HepG2 (cell line): ENCODE data around the gene TEK. TPM values are rescaled to one million over a fixed set of nuclear protein-coding genes. Genes with fewer than 3 reads are reported as not detected.
A peak's percentile ranks its signal among the peaks of the same experiment; 100 is the strongest.

Source experiments
- ATAC-seq: fragments of 200-7000 bp; cut with Tn5 transposase; 3 replicates; pipeline ENCODE4 v1.9.1; 2020; ENCODE audit warnings: mild to moderate bottlenecking, moderate library complexity
- Bru-seq: library from RNA; stranded (reverse); fragments of 400-500 nt; gene quantifications from one replicate; lab custom pipeline; 2021; lab: Mats Ljungman, UMichigan
- BruChase-seq, 2 experiments: library from RNA; stranded (reverse); fragments of 400-500 nt; gene quantifications; one replicate each; lab custom pipeline; 2021; lab: Mats Ljungman, UMichigan
- BruUV-seq: library from RNA; stranded (reverse); fragments of 400-500 nt; replicated peaks from 2 replicates; lab custom pipeline; 2021; lab: Mats Ljungman, UMichigan
- CTCF ChIA-PET: fragments of 300-600 bp; formaldehyde crosslinking; extraction: SDS; loops from one replicate; lab custom pipeline; 2021; ENCODE audit warnings: low total read pairs, inconsistent platforms, low intra/inter-chr PET ratio; lab: Yijun Ruan, JAX
- POLR2A ChIA-PET: fragments of 350-600 bp; sonication (Branson Sonifier 250); formaldehyde crosslinking; loops from one replicate; lab custom pipeline; 2020; ENCODE audit warnings: antibody characterized with exemption, inconsistent platforms; lab: Yijun Ruan, JAX
- DNase-seq: peaks from one replicate; pipeline ENCODE4 v3.0.0-alpha.2; 2015; ENCODE audit warnings: low spot score
- FAIRE-seq: peaks from 3 replicates; lab custom pipeline; 2011; peaks lifted over from hg19 to GRCh38; lab: Jason Lieb, UNC
- H2AFZ ChIP-seq: one replicate; pipeline ENCODE4 v1.6.1; 2011; ENCODE audit warnings: low read length, inconsistent platforms
- H3K27ac ChIP-seq: fragments of 300-600 bp; 3 replicates; pipeline ENCODE4 v1.8.0; 2011; ENCODE audit warnings: mixed run types, mild to moderate bottlenecking, mixed read lengths, low read length, inconsistent platforms; ENCODE audit not compliant: insufficient read depth; ENCODE audit errors: extremely low read length
- H3K27me3 ChIP-seq, 2 experiments: fragments of 200-600 bp in 1 of 2; 2 replicates in 1 of 2; 3 replicates in 1 of 2; pipeline versions ENCODE4 v1.6.0 to v1.8.0; 2011; ENCODE audit warnings: low read length in 2 of 2, mild to moderate bottlenecking in 2 of 2, moderate library complexity in 2 of 2, inconsistent platforms in 1 of 2; ENCODE audit not compliant: insufficient read depth in 2 of 2, control insufficient read depth in 1 of 2
- H3K36me3 ChIP-seq, 2 experiments: fragments of 200-600 bp in 1 of 2; replicated peaks in 1 of 2; 2 replicates in 1 of 2; 3 replicates in 1 of 2; pipeline versions ENCODE4 v1.5.1 to v1.8.0; 2011; ENCODE audit warnings: low read length in 2 of 2, inconsistent platforms in 1 of 2; ENCODE audit not compliant: insufficient read depth in 2 of 2, control insufficient read depth in 1 of 2
- H3K4me1 ChIP-seq: 2 replicates; pipeline ENCODE4 v1.5.1; 2012; ENCODE audit warnings: low read length, inconsistent platforms; ENCODE audit not compliant: insufficient read depth
- H3K4me2 ChIP-seq: 2 replicates; pipeline ENCODE4 v1.6.0; 2011; ENCODE audit warnings: low read depth, low read length, inconsistent platforms
- H3K4me3 ChIP-seq, 3 experiments: fragments of 200-600 bp in 1 of 3; sonication (generic), shearing (Covaris generic) in 1 of 3; replicated peaks in 1 of 3; 2 replicates each; pipeline ENCODE4 v1.5.1; 2011 to 2016; ENCODE audit warnings: low read length in 3 of 3, inconsistent platforms in 2 of 3, low read depth in 2 of 3, mild to moderate bottlenecking in 2 of 3, control low read depth in 1 of 3, mixed read lengths in 1 of 3; ENCODE audit not compliant: insufficient read depth in 1 of 3
- H3K79me2 ChIP-seq: one replicate; pipeline ENCODE4 v1.6.1; 2011; ENCODE audit warnings: low read length, inconsistent platforms; ENCODE audit not compliant: insufficient read depth
- H3K9ac ChIP-seq: 2 replicates; pipeline ENCODE4 v1.6.0; 2011; ENCODE audit warnings: mild to moderate bottlenecking, low read depth, low read length, inconsistent platforms; ENCODE audit not compliant: insufficient read depth
- H3K9me3 ChIP-seq: 2 replicates; pipeline ENCODE4 v1.5.1; 2012; ENCODE audit warnings: mild to moderate bottlenecking, low read length
- H4K20me1 ChIP-seq: 2 replicates; pipeline ENCODE4 v1.6.0; 2011; ENCODE audit warnings: inconsistent platforms, mild to moderate bottlenecking, low read length, moderate library complexity; ENCODE audit not compliant: insufficient read depth
- DR1 ChIP-seq: sonication (generic); formaldehyde crosslinking; IDR thresholded peaks from 2 replicates; pipeline ENCODE4 v1.8.0; 2021; ENCODE audit warnings: mild to moderate bottlenecking, missing genetic modification reagents, inconsistent platforms
- KDM3A ChIP-seq: IDR thresholded peaks from 2 replicates; pipeline ENCODE4 v1.6.1; 2018; ENCODE audit warnings: low read depth, missing compliant biosample characterization
- NFKB2 ChIP-seq: sonication (generic); formaldehyde crosslinking; IDR thresholded peaks from 2 replicates; pipeline ENCODE4 v1.4.0; 2020; ENCODE audit warnings: missing genetic modification reagents, borderline replicate concordance
- NR2F2 ChIP-seq: IDR thresholded peaks from 2 replicates; pipeline ENCODE4 v1.6.1; 2012; ENCODE audit warnings: low read depth, inconsistent platforms, borderline replicate concordance
- SATB2 ChIP-seq: sonication (generic); formaldehyde crosslinking; IDR thresholded peaks from 2 replicates; pipeline ENCODE4 v1.5.0; 2020; ENCODE audit warnings: missing genetic modification reagents
- TCF12 ChIP-seq, 2 experiments: fragments of 450-650 bp in 1 of 2; sonication (generic) in 1 of 2; formaldehyde crosslinking in 1 of 2; IDR thresholded peaks; 2 replicates each; pipeline versions ENCODE4 v1.6.1 to v1.8.0; 2017 to 2022; ENCODE audit warnings: antibody characterized with exemption in 1 of 2, mild to moderate bottlenecking in 1 of 2, missing genetic modification reagents in 1 of 2, moderate library complexity in 1 of 2
- ZNF230 ChIP-seq: sonication (generic); formaldehyde crosslinking; IDR thresholded peaks from 2 replicates; pipeline ENCODE4 v1.4.0; 2020; ENCODE audit warnings: mild to moderate bottlenecking, missing genetic modification reagents
- ZNF572 ChIP-seq: sonication (generic); formaldehyde crosslinking; IDR thresholded peaks from 2 replicates; pipeline ENCODE4 v1.5.1; 2020; ENCODE audit warnings: mild to moderate bottlenecking, missing genetic modification reagents
- ZSCAN22 ChIP-seq: sonication (generic); formaldehyde crosslinking; IDR thresholded peaks from 2 replicates; pipeline ENCODE4 v1.4.0; 2020; ENCODE audit warnings: mild to moderate bottlenecking, missing genetic modification reagents
- WGBS: methylation state at CpG from one replicate; pipeline ENCODE4 v1.1.6; 2017; ENCODE audit warnings: low lambda C conversion rate; 5-methylcytosine and 5-hydroxymethylcytosine counted together
- in situ Hi-C: cut with HindIII; loops from 2 replicates; pipeline ENCODE4 v1.10.0; 2017; ENCODE audit warnings: low pct_unique_long_range_greater_than_20kb; ENCODE audit not compliant: extremely low pct_ligation_motif_present
- intact Hi-C: fragments of 100-400 bp; cut with micrococcal nuclease; formaldehyde crosslinking; loops from one replicate; pipeline ENCODE4 v1.10.0; 2022; ENCODE audit not compliant: unreplicated experiment
- long read RNA-seq, 2 experiments: library from RNA in 1 of 2; library from polyadenylated mRNA in 1 of 2; stranded (forward) in 1 of 2; unstranded in 1 of 2; transcript quantifications; one replicate each; pipeline ENCODE4 v2.0.0, GENCODE V29; 2019 to 2022
- polyA minus RNA-seq, 3 experiments: library from RNA; depleted of rRNA, polyadenylated mRNA; stranded (reverse); fragments of >200 nt; gene quantifications; 2 replicates each; pipeline ENCODE4 v1.2.3, GENCODE V29; 2011; ENCODE audit warnings: low replicate concordance in 1 of 3
- polyA plus RNA-seq, 8 experiments: library from polyadenylated mRNA; depleted of rRNA in 3 of 8; stranded (reverse) in 7 of 8; unstranded in 1 of 8; fragments of >200 nt; fragmentation: Illumina TruSeq in 4 of 8; extraction: Trizol in 4 of 8; gene quantifications; 2 replicates each; pipeline versions ENCODE4 v1.2.1 to v1.2.3, GENCODE V29; 2011 to 2016; ENCODE audit warnings: low read depth in 4 of 8, missing spikeins in 1 of 8, mixed read lengths in 1 of 8; ENCODE audit not compliant: insufficient read depth in 1 of 8
- total RNA-seq, 5 experiments: library from RNA; depleted of rRNA; stranded (reverse); fragments of >200 nt; fragmentation: Illumina TruSeq; extraction: Trizol; gene quantifications; 2 replicates each; pipeline ENCODE4 v1.2.3, GENCODE V29; 2016; ENCODE audit warnings: low read depth in 1 of 5
- TF ChIP-seq, protein P1 (sequence below): sonication (generic); formaldehyde crosslinking; IDR thresholded peaks from 2 replicates; pipeline ENCODE4 v1.4.0; 2020; ENCODE audit warnings: low read depth, mild to moderate bottlenecking, missing genetic modification reagents
- TF ChIP-seq, protein P2 (sequence below): sonication (generic); formaldehyde crosslinking; IDR thresholded peaks from 2 replicates; pipeline ENCODE4 v1.5.1; 2020; ENCODE audit warnings: missing genetic modification reagents, mild to moderate bottlenecking, borderline replicate concordance
- TF ChIP-seq, protein P3 (sequence below): sonication (generic); formaldehyde crosslinking; IDR thresholded peaks from 2 replicates; pipeline ENCODE4 v1.5.0; 2020; ENCODE audit warnings: mild to moderate bottlenecking, missing genetic modification reagents
- TF ChIP-seq, protein P4 (sequence below): fragments of 450-650 bp; IDR thresholded peaks from 2 replicates; pipeline ENCODE4 v1.6.1; 2016

Gene TEK
- total RNA-seq (2016; rRNA removed; fragmentation: Illumina TruSeq; extraction: Trizol) (not detected in 2 replicates), polyA plus RNA-seq (2011; rRNA removed) (not detected in 2 replicates), polyA minus RNA-seq (2011; rRNA and poly(A)+ RNA removed; ENCODE audit: low replicate concordance) (0.05 TPM in 1 of 2 replicates, not detected in the other), Bru-seq, nascent RNA (percentile 1 among the genes with signal in this experiment), BruChase-seq, experiment 1, labeled RNA remaining after a 6-hour chase (not detected), BruChase-seq, experiment 2, labeled RNA remaining after a 2-hour chase (percentile 9 among the genes with signal in this experiment)
- total RNA-seq (2016; cell fraction: cytosol; rRNA removed; fragmentation: Illumina TruSeq; extraction: Trizol; ENCODE audit: low read depth) = not detected in 2 replicates
- total RNA-seq (2016; cell fraction: insoluble cytoplasmic fraction; rRNA removed; fragmentation: Illumina TruSeq; extraction: Trizol) = not detected in 2 replicates
- not detected in 2 replicates for total RNA-seq (2016; cell fraction: membrane; rRNA removed; fragmentation: Illumina TruSeq; extraction: Trizol)
- total RNA-seq (2016; cell fraction: nucleus; rRNA removed; fragmentation: Illumina TruSeq; extraction: Trizol) = not detected in 2 replicates
- not detected in 2 replicates for polyA plus RNA-seq (2011; cell fraction: cytosol; rRNA removed)
- not detected in 2 replicates for polyA plus RNA-seq (2011; cell fraction: nucleus; rRNA removed)
- not detected in 2 replicates for polyA plus RNA-seq (2012)
- not detected in 2 replicates for polyA plus RNA-seq (2016; cell fraction: cytosol; fragmentation: Illumina TruSeq; extraction: Trizol; ENCODE audit: low read depth)
- polyA plus RNA-seq (2016; cell fraction: insoluble cytoplasmic fraction; fragmentation: Illumina TruSeq; extraction: Trizol; ENCODE audit: low read depth) = not detected in 2 replicates
- not detected in 2 replicates for polyA plus RNA-seq (2016; cell fraction: membrane; fragmentation: Illumina TruSeq; extraction: Trizol; ENCODE audit: low read depth)
- polyA plus RNA-seq (2016; cell fraction: nucleus; fragmentation: Illumina TruSeq; extraction: Trizol; ENCODE audit: insufficient read depth, low read depth) = not detected in 2 replicates
- not detected in 2 replicates for polyA minus RNA-seq (2011; cell fraction: cytosol; rRNA and poly(A)+ RNA removed)
- polyA minus RNA-seq (2011; cell fraction: nucleus; rRNA and poly(A)+ RNA removed) = not detected in 2 replicates
- long read RNA-seq, experiment 1 = 0 reads
- long read RNA-seq, experiment 2 = 0 reads

DNA sequence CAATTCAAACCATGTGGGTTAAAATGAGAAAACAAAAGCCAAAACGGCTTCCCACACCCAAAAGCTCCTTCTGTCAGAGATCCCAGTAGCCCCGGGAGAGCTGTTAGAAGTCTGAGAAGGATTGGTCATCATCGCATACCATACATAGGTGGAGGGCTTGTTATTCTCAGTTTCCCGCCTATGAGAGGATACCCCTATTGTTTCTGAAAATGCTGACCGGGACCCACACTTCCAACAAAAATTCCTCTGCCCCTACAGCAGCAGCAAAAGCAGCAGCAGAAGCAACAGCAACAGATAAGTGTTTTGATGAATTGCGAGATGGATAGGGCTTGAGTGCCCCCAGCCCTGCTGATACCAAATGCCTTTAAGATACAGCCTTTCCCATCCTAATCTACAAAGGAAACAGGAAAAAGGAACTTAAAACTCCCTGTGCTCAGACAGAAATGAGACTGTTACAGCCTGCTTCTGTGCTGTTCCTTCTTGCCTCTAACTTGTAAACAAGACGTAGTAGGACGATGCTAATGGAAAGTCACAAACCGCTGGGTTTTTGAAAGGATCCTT is at the start of gene TEK:
TSS of gene TEK (plus strand) at position 245 of the 561 bp plus-strand sequence. CDS start 366 bp downstream, outside the sequence.
- no peaks in the 10 kb centered on the region for H4K20me1 ChIP-seq
- intact Hi-C loops = no loop called here
- H3K36me3 ChIP-seq = no peaks in the 10 kb centered on the region
- BruUV-seq = no TSS peak
- in situ Hi-C loops = no loop called here
- H3K9ac ChIP-seq = no peak within 1 kb of the TSS
- H3K4me1 ChIP-seq = no peaks in the 10 kb centered on the region
- H3K4me3 ChIP-seq = no peak within 1 kb of the TSS
- H3K27me3 ChIP-seq = 0 out of 5 replicates have a peak, but pooled peaks cover 1 to 2% of the 10 kb centered on the region in 2 experiments
- H3K4me2 ChIP-seq = no peak within 1 kb of the TSS
- CTCF ChIA-PET = no interaction called here
- no peak within 1 kb of the TSS for H2AFZ ChIP-seq
- FAIRE-seq (no peak), ATAC-seq (no peak), DNase-seq (no peak)
- POLR2A ChIA-PET = no interaction called here
- H3K9me3 ChIP-seq = no peaks in the 10 kb centered on the region
- no peak within 1 kb of the TSS for H3K27ac ChIP-seq
- WGBS = 31% methylated on average over 9 of the region's 9 CpGs
- no peaks in the 10 kb centered on the region for H3K79me2 ChIP-seq
- TF ChIP-seq DR1 (CRISPR knock-in tag) (no peak), NR2F2 (no peak), ZNF230 (CRISPR knock-in tag) (no peak), ZSCAN22 (CRISPR knock-in tag) (no peak), NFKB2 (CRISPR knock-in tag) (no peak), KDM3A (CRISPR knock-in tag) (no peak), TCF12 (IDR thresholded peaks at IDR 0.05) (no peak), TCF12 (CRISPR knock-in tag; IDR thresholded peaks at IDR 0.05) (no peak), SATB2 (no peak), ZNF572 (no peak)
- TF ChIP-seq, protein P1, sequence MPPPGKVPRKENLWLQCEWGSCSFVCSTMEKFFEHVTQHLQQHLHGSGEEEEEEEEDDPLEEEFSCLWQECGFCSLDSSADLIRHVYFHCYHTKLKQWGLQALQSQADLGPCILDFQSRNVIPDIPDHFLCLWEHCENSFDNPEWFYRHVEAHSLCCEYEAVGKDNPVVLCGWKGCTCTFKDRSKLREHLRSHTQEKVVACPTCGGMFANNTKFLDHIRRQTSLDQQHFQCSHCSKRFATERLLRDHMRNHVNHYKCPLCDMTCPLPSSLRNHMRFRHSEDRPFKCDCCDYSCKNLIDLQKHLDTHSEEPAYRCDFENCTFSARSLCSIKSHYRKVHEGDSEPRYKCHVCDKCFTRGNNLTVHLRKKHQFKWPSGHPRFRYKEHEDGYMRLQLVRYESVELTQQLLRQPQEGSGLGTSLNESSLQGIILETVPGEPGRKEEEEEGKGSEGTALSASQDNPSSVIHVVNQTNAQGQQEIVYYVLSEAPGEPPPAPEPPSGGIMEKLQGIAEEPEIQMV (CRISPR knock-in tag) = no peak
- TF ChIP-seq, protein P2, sequence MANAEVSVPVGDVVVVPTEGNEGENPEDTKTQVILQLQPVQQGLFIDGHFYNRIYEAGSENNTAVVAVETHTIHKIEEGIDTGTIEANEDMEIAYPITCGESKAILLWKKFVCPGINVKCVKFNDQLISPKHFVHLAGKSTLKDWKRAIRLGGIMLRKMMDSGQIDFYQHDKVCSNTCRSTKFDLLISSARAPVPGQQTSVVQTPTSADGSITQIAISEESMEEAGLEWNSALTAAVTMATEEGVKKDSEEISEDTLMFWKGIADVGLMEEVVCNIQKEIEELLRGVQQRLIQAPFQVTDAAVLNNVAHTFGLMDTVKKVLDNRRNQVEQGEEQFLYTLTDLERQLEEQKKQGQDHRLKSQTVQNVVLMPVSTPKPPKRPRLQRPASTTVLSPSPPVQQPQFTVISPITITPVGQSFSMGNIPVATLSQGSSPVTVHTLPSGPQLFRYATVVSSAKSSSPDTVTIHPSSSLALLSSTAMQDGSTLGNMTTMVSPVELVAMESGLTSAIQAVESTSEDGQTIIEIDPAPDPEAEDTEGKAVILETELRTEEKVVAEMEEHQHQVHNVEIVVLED (CRISPR knock-in tag) = no peak
- TF ChIP-seq, protein P3, sequence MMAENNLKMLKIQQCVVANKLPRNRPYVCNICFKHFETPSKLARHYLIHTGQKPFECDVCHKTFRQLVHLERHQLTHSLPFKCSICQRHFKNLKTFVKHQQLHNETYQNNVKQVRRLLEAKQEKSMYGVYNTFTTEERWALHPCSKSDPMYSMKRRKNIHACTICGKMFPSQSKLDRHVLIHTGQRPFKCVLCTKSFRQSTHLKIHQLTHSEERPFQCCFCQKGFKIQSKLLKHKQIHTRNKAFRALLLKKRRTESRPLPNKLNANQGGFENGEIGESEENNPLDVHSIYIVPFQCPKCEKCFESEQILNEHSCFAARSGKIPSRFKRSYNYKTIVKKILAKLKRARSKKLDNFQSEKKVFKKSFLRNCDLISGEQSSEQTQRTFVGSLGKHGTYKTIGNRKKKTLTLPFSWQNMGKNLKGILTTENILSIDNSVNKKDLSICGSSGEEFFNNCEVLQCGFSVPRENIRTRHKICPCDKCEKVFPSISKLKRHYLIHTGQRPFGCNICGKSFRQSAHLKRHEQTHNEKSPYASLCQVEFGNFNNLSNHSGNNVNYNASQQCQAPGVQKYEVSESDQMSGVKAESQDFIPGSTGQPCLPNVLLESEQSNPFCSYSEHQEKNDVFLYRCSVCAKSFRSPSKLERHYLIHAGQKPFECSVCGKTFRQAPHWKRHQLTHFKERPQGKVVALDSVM (CRISPR knock-in tag) = no peak
- TF ChIP-seq, protein P4, sequence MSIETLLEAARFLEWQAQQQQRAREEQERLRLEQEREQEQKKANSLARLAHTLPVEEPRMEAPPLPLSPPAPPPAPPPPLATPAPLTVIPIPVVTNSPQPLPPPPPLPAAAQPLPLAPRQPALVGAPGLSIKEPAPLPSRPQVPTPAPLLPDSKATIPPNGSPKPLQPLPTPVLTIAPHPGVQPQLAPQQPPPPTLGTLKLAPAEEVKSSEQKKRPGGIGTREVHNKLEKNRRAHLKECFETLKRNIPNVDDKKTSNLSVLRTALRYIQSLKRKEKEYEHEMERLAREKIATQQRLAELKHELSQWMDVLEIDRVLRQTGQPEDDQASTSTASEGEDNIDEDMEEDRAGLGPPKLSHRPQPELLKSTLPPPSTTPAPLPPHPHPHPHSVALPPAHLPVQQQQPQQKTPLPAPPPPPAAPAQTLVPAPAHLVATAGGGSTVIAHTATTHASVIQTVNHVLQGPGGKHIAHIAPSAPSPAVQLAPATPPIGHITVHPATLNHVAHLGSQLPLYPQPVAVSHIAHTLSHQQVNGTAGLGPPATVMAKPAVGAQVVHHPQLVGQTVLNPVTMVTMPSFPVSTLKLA = no peak
